ENCODE data around the gene IP6K1. TPM values are rescaled to one million over a fixed set of nuclear protein-coding genes. Genes with fewer than 3 reads are reported as not detected.
"Not testable (repeated sequence)": the region's sequence is repeated elsewhere in the genome, so short reads cannot be mapped to it uniquely, and the experiment has no call there.

IP6K1 gene
- total and polyA plus RNA-seq, 10 donors, result 8.6 to 56.0 (median 46.4) TPM

- intact Hi-C loops (cut with DNase I; ENCODE audit: low total_unique reads), result loop anchor here (5.0 kb wide), 1 partner anchor 142 kb away; no protein-coding TSS in a partner anchor
- TF ChIP-seq CTCF (IDR thresholded peaks at IDR 0.05 in 8 of 11, conservative IDR thresholded peaks at IDR 0.05 in 3 of 11) (no peak), POLR2AphosphoS5 (IDR thresholded peaks at IDR 0.05) (no peak), POLR2A (IDR thresholded peaks at IDR 0.05) (no peak)
- H3K27me3 ChIP-seq (replicated peaks in 1 of 7), result no peaks in the 10 kb centered on the region
These were observed 85.8 kb downstream of the IP6K1 start for GRCh38 chr3:49700453-49701128.

GRCh38 chr3:49700014-49700413 lies 86.3 kb downstream of the IP6K1 start:
- no peak overlapping the region for H3K4me3 ChIP-seq
- H3K9me3 ChIP-seq, result no peaks in the 10 kb centered on the region
- H3K27ac ChIP-seq, result no peak overlapping the region
- intact Hi-C loops (cut with DNase I; ENCODE audit: low total_unique reads), result loop anchor here (5.0 kb wide), 1 partner anchor 142 kb away; no protein-coding TSS in a partner anchor
- 73 to 89% (median 88%) methylated on average over 7 to 8 of the region's 8 CpGs for WGBS, 5 donors
- peaks cover 0 to 85% (median 59%) of the 10 kb centered on the region in 6 donors for H3K36me3 ChIP-seq
- no peak for DNase-seq
- peaks cover 0 to 17% (median 4%) of the 10 kb centered on the region in 6 donors for H3K4me1 ChIP-seq
- no peak for TF ChIP-seq POLR2A (IDR thresholded peaks at IDR 0.05)
- TF ChIP-seq POLR2AphosphoS5 (IDR thresholded peaks at IDR 0.05), result no peak
- no peak for TF ChIP-seq CTCF (IDR thresholded peaks at IDR 0.05 in 8 of 11, conservative IDR thresholded peaks at IDR 0.05 in 3 of 11)
- no peaks in the 10 kb centered on the region for H3K27me3 ChIP-seq (replicated peaks in 1 of 7)

More at GRCh38 chr3:49700453-49701128, 85.8 kb downstream of the IP6K1 start:
- peaks cover 0 to 23% (median 5%) of the 10 kb centered on the region in 6 donors for H3K4me1 ChIP-seq
- H3K4me3 ChIP-seq, result no peak overlapping the region
- DNase-seq, result no peak
- peaks cover 0 to 90% (median 65%) of the 10 kb centered on the region in 6 donors for H3K36me3 ChIP-seq
- no peaks in the 10 kb centered on the region for H3K9me3 ChIP-seq
- WGBS, 5 donors, result 77 to 91% (median 89%) methylated on average over 10 to 13 of the region's 13 CpGs
- no peak overlapping the region for H3K27ac ChIP-seq

GRCh38 chr3:49699281-49699979 lies 86.9 kb downstream of the IP6K1 start:
- Histone ChIP-seq H3K9me3 (no peaks in the 10 kb centered on the region), H3K36me3 (peaks cover 0 to 79% (median 53%) of the 10 kb centered on the region in 6 donors), H3K27me3 (replicated peaks in 1 of 7) (no peaks in the 10 kb centered on the region), H3K27ac (no peak overlapping the region), H3K4me3 (no peak overlapping the region), H3K4me1 (peaks cover 0 to 13% (median 5%) of the 10 kb centered on the region in 6 donors)
- no peak for DNase-seq
- intact Hi-C loops (cut with DNase I; ENCODE audit: low total_unique reads), result no loop called here
- no peak for TF ChIP-seq POLR2A (IDR thresholded peaks at IDR 0.05)
- peak in 1 of 3 donors; percentile 12 for TF ChIP-seq POLR2AphosphoS5 (IDR thresholded peaks at IDR 0.05)
- 89 to 96% (median 92%) methylated on average over 9 to 16 of the region's 16 CpGs for WGBS, 5 donors

GRCh38 chr3:49695350-49696015 lies 90.9 kb downstream of the IP6K1 start:
- H3K27ac ChIP-seq; DNase-seq; H3K27me3 ChIP-seq (replicated peaks in 1 of 7); H3K9me3 ChIP-seq; intact Hi-C loops (cut with DNase I; ENCODE audit: low total_unique reads); H3K4me3 ChIP-seq: not testable (repeated sequence)
- Histone ChIP-seq H3K36me3 (peaks cover 0 to 44% (median 27%) of the 10 kb centered on the region in 6 donors), H3K4me1 (peaks cover 11 to 27% (median 17%) of the 10 kb centered on the region in 6 donors)
- WGBS, 5 donors, result 84 to 94% (median 89%) methylated on average over 4 of the region's 4 CpGs; no CpG with 5 or more reads in 2 of the 5 donors

- DNase-seq; H3K9me3 ChIP-seq; intact Hi-C loops (cut with DNase I; ENCODE audit: low total_unique reads); H3K27me3 ChIP-seq (replicated peaks in 1 of 7); H3K27ac ChIP-seq; H3K4me3 ChIP-seq: not testable (repeated sequence)
- Histone ChIP-seq H3K36me3 (peaks cover 0 to 35% (median 19%) of the 10 kb centered on the region in 6 donors), H3K4me1 (peaks cover 15 to 37% (median 26%) of the 10 kb centered on the region in 6 donors)
- WGBS, 5 donors, result 77 to 86% (median 82%) methylated on average over 5 to 6 of the region's 6 CpGs
These were observed 91.8 kb downstream of the IP6K1 start for GRCh38 chr3:49694409-49695070.

- H3K27ac ChIP-seq; H3K9me3 ChIP-seq; H3K36me3 ChIP-seq; DNase-seq; intact Hi-C loops (cut with DNase I; ENCODE audit: low total_unique reads): not testable (repeated sequence)
- H3K27me3 ChIP-seq (replicated peaks in 1 of 7), result peaks cover 0 to 12% (median 0%) of the 10 kb centered on the region in 7 donors
- H3K4me1 ChIP-seq, result peaks cover 23 to 56% (median 41%) of the 10 kb centered on the region in 6 donors
- WGBS, 5 donors, result 85 to 100% (median 92%) methylated on average over 1 to 3 of the region's 3 CpGs
- peak overlapping the region in 1 of 8 donors; percentile 97 for H3K4me3 ChIP-seq
These were observed 94.9 kb downstream of the IP6K1 start for GRCh38 chr3:49691481-49691880.

GRCh38 chr3:49690856-49691255 lies 95.5 kb downstream of the IP6K1 start:
- Histone ChIP-seq H3K4me3 (peak overlapping the region in 2 of 8 donors; percentile 97 to 99), H3K27me3 (replicated peaks in 1 of 7) (peaks cover 0 to 18% (median 0%) of the 10 kb centered on the region in 7 donors), H3K4me1 (peaks cover 23 to 62% (median 47%) of the 10 kb centered on the region in 6 donors)
- H3K9me3 ChIP-seq; intact Hi-C loops (cut with DNase I; ENCODE audit: low total_unique reads); H3K27ac ChIP-seq; H3K36me3 ChIP-seq; DNase-seq: not testable (repeated sequence)
- 90 to 95% (median 94%) methylated on average over 3 of the region's 3 CpGs for WGBS, 5 donors
